Measurements from ENCODE around the gene UGT1A8. TPM values are rescaled to one million over a fixed set of nuclear protein-coding genes. Genes with fewer than 3 reads are reported as not detected.
"Not testable (repeated sequence)": the region's sequence is repeated elsewhere in the genome, so short reads cannot be mapped to it uniquely, and the experiment has no call there.

UGT1A8 gene
- total and polyA plus RNA-seq, 7 donors: not detected

DNA sequence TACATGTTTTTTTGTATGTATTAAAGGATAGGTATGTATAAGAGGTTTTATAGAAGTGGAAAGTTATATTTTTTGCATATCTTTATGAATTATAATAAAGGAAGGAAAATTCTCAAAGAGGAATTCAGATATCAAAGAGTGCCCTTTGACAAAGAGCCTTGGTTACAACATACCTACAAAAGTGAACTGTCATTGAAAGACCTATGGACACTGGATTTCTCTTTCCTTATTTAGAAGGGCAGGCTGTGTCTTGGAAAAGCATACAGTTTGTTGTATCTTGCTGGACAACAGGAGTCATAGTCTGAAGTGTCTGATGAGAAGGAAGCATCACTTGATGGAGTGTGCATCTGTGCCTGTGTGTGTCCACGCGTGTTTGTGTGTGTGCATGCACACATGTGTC is 34.0 kb downstream of the UGT1A8 start:
- WGBS, 3 donors: 78 to 96% (median 91%) methylated on average over 2 of the region's 2 CpGs
- ATAC-seq: no peak

GRCh38 chr2:233654501-233654900 is 37.1 kb downstream of the UGT1A8 start:
- H3K27ac ChIP-seq: no peak overlapping the region
- H3K9me3 ChIP-seq: no peaks in the 10 kb centered on the region
- DNase-seq (no peak), ATAC-seq (no peak)
- H3K4me3 ChIP-seq: no peak overlapping the region
- H3K36me3 ChIP-seq (ENCODE audit: insufficient read depth in 1 of 2, low read depth in 1 of 2): no peaks in the 10 kb centered on the region
- no peaks in the 10 kb centered on the region for H3K4me1 ChIP-seq
- no peaks in the 10 kb centered on the region for H3K27me3 ChIP-seq (ENCODE audit: insufficient read depth in 3 of 3, low read length in 2 of 3)
- TF ChIP-seq, protein P1, sequence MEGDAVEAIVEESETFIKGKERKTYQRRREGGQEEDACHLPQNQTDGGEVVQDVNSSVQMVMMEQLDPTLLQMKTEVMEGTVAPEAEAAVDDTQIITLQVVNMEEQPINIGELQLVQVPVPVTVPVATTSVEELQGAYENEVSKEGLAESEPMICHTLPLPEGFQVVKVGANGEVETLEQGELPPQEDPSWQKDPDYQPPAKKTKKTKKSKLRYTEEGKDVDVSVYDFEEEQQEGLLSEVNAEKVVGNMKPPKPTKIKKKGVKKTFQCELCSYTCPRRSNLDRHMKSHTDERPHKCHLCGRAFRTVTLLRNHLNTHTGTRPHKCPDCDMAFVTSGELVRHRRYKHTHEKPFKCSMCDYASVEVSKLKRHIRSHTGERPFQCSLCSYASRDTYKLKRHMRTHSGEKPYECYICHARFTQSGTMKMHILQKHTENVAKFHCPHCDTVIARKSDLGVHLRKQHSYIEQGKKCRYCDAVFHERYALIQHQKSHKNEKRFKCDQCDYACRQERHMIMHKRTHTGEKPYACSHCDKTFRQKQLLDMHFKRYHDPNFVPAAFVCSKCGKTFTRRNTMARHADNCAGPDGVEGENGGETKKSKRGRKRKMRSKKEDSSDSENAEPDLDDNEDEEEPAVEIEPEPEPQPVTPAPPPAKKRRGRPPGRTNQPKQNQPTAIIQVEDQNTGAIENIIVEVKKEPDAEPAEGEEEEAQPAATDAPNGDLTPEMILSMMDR (IDR thresholded peaks at IDR 0.05): no peak
- 67 to 74% (median 70%) methylated on average over 6 of the region's 6 CpGs for WGBS, 3 donors
- intact Hi-C loops (cut with DNase I): no loop called here

More for the DNA sequence above, 34.0 kb downstream of the UGT1A8 start:
- Histone ChIP-seq H3K4me1 (no peaks in the 10 kb centered on the region), H3K27ac (no peak overlapping the region), H3K9me3 (no peaks in the 10 kb centered on the region), H3K27me3 (ENCODE audit: insufficient read depth in 3 of 3, low read length in 2 of 3) (no peaks in the 10 kb centered on the region), H3K4me3 (no peak overlapping the region), H3K36me3 (ENCODE audit: insufficient read depth in 1 of 2, low read depth in 1 of 2) (no peaks in the 10 kb centered on the region)
- DNase-seq: no peak
- intact Hi-C loops (cut with DNase I): no loop called here
- TF ChIP-seq, protein P1 (IDR thresholded peaks at IDR 0.05): no peak

- ATAC-seq (no peak), DNase-seq (no peak)
- no peak overlapping the region for H3K4me3 ChIP-seq
- H3K36me3 ChIP-seq (ENCODE audit: insufficient read depth in 1 of 2, low read depth in 1 of 2): no peaks in the 10 kb centered on the region
- no peaks in the 10 kb centered on the region for H3K4me1 ChIP-seq
- intact Hi-C loops (cut with DNase I): no loop called here
- no peak overlapping the region for H3K27ac ChIP-seq
- WGBS, 3 donors: 26 to 41% (median 40%) methylated on average over 1 of the region's 1 CpG
- H3K9me3 ChIP-seq: no peaks in the 10 kb centered on the region
- TF ChIP-seq, protein P1 (IDR thresholded peaks at IDR 0.05): no peak
- peaks cover 0 to under 1% (median 0%) of the 10 kb centered on the region in 3 donors for H3K27me3 ChIP-seq (ENCODE audit: insufficient read depth in 3 of 3, low read length in 2 of 3)
Measured at GRCh38 chr2:233655043-233655442, 37.6 kb downstream of the UGT1A8 start.

GRCh38 chr2:233655943-233656342 is 38.5 kb downstream of the UGT1A8 start:
- H3K4me1 ChIP-seq; H3K9me3 ChIP-seq; H3K27ac ChIP-seq; intact Hi-C loops (cut with DNase I); H3K36me3 ChIP-seq (ENCODE audit: insufficient read depth in 1 of 2, low read depth in 1 of 2); H3K4me3 ChIP-seq; H3K27me3 ChIP-seq (ENCODE audit: insufficient read depth in 3 of 3, low read length in 2 of 3); ATAC-seq; DNase-seq: not testable (repeated sequence)
- WGBS, 3 donors: 92 to 97% (median 96%) methylated on average over 3 of the region's 3 CpGs

- ATAC-seq (no peak), DNase-seq (no peak)
- Histone ChIP-seq H3K4me1 (no peaks in the 10 kb centered on the region), H3K36me3 (ENCODE audit: insufficient read depth in 1 of 2, low read depth in 1 of 2) (no peaks in the 10 kb centered on the region), H3K27me3 (ENCODE audit: insufficient read depth in 3 of 3, low read length in 2 of 3) (peaks cover 0 to 2% (median 0%) of the 10 kb centered on the region in 3 donors), H3K4me3 (no peak overlapping the region), H3K9me3 (no peaks in the 10 kb centered on the region), H3K27ac (no peak overlapping the region)
- intact Hi-C loops (cut with DNase I): no loop called here
- TF ChIP-seq, protein P1 (IDR thresholded peaks at IDR 0.05): no peak
- WGBS, 3 donors: 81 to 92% (median 88%) methylated on average over 10 of the region's 10 CpGs
Measured at GRCh38 chr2:233656443-233656842, 39.0 kb downstream of the UGT1A8 start.
